GM12872 (cell line): ENCODE data around the gene INTS7.

Source experiments
- CTCF ChIP-seq: IDR thresholded peaks from 3 replicates; pipeline ENCODE4 v1.5.1; 2011; ENCODE audit warnings: low read depth, mild to moderate bottlenecking, low read length, moderate library complexity; ENCODE audit not compliant: insufficient read depth

The INTS7 gene

GRCh38 chr1:211903490-211904245 is 131.7 kb downstream of the INTS7 start:
- no peak for TF ChIP-seq CTCF

- no peak for TF ChIP-seq CTCF
Measured at GRCh38 chr1:211902624-211903291, 132.6 kb downstream of the INTS7 start.

GRCh38 chr1:211901945-211902344 is 133.4 kb downstream of the INTS7 start:
- no peak for TF ChIP-seq CTCF

GRCh38 chr1:211900441-211900840 is 134.9 kb downstream of the INTS7 start:
- TF ChIP-seq CTCF = no peak

- no peak for TF ChIP-seq CTCF
Measured at GRCh38 chr1:211896958-211897357, 138.4 kb downstream of the INTS7 start.

- no peak for TF ChIP-seq CTCF
Measured at GRCh38 chr1:211895126-211895759, 140.1 kb downstream of the INTS7 start.

GRCh38 chr1:211894312-211894711 is 141.0 kb downstream of the INTS7 start:
- TF ChIP-seq CTCF = no peak
